ENCODE data around the gene HDAC11.

Gene HDAC11

DNA sequence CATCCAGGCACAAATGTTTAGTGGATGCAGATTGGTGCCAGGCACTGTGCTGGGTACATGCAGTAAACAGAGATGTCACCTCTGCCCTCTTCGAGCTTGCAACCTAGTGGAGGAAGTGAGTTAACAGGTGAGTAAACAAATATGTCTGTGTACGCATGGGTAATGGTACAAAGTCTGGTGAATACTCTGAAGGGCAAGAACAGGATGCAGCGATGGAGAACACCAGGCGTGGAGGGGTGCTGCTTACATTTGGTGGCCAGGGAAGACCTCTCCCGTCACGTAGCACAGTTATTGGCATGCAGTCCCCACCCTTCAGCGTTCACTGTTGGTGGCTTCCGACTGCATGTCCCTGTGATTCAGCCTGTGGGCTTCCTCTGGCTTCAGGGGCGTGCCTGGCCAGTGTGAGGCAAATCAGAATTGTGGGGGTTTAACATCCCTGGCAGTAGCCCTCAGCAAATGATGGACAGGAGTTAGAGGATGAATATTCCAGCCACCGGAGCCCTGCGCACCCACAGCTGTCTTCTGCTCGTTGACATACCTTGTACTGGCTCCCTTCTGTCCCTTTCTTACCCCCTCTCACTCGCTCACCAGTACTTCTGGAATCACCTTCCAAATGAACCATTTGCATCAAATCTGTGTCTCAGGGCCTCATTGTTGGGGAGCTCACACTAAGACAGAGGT lies 9.1 kb upstream of the HDAC11 start:
- no peak for DNase-seq

DNA sequence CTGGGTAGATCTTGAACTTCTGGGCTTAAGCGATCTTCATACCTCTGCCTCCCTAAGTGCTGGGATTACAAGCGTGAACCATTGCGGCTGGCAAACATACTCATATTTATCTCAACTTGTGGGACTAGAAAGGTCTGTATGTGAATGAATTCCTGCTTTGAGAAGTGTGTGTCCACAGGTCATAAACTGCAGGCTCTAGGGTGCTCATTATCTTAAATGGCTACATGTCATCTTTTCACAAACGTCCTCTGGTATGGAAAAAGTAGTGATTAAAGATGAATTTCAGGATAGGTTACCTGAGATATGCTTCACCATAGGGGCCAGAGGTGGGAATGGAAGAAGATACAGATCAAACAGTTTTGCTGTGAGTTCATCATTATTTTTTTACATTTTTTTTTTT lies 7.8 kb upstream of the HDAC11 start:
- no peak for DNase-seq

DNA sequence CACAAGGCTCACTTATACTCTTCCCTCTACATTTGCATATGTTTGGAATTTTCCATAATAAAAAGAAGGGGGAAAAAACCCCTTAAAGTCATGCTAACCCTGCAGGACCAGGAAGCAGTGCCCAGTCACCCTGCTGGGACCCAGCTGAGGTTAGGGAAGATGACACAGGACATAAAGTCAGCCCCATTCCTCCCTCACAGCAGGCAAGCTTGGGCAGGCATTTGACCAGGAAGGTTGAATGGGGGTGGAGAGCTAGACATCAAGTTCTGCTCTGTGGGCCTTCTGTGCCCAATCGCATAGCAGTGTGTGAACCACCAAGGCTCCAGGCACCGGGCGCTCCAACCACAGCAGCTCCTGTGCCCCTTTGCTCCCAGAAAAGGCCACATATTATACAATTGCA lies 7.1 kb upstream of the HDAC11 start:
- DNase-seq = no peak

DNA sequence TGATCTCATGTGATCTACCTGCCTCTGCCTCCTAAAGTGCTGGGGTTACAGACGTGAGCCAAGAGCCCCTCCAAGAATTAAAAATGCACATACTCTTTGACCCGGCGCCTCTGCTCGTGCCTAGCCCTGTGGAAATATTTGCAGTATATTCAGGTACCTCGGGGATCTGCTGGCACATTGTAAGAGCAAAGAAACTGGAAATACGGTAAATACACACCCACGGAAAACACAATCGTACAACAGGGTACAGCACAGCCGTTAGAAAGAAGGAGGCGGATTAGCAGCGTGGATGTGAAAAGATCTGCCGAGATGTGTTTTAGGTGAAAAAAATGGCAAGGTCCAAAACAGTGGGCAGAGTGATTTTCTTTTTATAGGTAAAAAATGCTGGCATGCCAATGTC lies 6.1 kb upstream of the HDAC11 start:
- DNase-seq = no peak

DNA sequence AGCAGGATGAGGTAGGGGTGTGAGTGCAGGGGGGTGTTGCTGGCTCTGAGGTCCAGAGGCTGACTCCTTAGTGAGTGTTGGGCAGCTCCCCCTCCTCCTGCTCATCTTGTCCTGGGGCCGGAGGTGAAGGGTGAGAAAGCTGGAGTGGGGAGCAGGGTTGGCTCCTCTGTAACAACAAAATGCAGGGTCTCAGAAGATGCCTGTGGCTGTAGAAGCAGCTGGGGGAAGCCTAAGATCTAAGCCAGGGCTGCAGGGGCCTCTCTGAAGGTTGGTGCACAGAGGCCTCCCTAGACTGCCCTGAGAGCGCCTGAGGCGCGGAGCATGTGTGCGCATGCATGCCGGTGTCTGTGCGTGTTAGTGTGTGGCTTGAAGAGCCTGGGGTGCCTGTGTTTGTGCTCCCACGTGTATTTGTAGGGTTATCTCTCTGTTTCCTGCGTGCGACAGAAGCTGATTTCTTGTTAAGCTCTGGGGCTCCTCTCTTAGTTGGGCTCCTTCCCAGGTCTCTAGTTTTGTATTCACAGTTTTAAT lies 5.3 kb upstream of the HDAC11 start:
- no peak for DNase-seq

DNA sequence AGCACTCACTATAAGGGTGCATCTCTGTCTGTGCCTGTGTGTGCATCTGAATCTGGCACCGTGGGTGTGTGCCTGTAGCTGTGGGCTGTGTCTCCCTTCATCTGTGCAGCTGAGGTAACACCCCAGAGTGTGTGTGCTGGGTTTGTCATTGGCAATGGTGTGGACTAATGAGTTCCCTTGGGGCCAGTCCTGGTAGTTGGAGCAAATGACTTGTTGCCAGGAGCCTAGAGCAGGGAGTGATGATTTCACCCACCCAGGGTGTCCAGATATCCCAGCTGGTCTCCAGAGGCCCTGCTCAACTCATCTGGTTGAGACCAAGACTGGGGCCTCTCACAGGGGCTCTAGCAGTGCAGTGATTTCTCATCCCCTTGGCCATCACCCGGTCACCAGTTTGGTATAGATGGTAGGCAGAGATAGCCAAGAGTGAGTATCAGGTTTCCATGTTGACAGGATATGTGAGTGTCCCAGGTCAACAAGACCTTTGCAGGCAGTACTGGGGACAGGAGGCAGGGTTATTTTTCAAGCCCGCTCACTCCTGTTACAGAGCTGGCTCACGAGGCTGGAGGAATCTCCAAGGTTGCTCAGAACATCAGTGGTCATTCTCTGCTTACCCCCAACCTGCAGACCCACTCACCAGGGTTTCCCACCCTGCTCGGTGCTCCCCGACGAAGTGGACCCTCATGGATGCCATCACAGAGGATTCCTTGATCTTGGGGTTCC lies 4.1 kb upstream of the HDAC11 start:
- peak; percentile 27 for DNase-seq

DNA sequence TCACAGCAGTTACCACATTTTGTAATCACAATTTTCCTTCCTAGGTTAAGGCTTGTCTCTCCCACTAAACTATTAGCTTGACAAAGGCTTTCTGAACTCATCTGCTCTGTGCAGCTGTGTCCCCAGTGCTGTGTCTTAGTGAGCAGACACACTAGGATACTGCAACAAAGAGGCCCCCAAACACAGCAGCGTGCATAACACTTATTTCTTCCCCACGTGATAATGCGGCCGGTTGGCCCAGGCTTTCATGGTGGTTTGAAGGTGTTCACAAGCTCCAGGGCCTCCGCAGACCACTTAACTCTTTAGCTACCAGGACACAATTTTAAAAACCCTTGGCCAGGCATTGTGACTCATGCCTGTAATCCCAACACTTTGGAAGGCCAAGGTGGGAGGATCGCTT lies 2.2 kb upstream of the HDAC11 start:
- peak; percentile 42 for DNase-seq

DNA sequence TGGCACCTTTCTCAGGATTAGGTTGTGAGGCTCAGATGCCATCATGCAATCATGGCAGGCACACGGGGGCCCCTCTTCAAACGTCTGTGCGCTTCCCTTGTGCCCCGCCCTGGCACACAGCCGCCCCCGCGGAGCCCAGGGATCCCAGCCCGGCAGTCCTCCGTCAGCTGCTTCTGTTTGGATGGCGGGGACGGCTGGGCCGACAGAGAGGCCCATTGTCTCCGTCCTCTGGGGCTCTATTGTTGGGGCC lies 849 bp upstream of the HDAC11 start:
- DNase-seq = no peak

DNA sequence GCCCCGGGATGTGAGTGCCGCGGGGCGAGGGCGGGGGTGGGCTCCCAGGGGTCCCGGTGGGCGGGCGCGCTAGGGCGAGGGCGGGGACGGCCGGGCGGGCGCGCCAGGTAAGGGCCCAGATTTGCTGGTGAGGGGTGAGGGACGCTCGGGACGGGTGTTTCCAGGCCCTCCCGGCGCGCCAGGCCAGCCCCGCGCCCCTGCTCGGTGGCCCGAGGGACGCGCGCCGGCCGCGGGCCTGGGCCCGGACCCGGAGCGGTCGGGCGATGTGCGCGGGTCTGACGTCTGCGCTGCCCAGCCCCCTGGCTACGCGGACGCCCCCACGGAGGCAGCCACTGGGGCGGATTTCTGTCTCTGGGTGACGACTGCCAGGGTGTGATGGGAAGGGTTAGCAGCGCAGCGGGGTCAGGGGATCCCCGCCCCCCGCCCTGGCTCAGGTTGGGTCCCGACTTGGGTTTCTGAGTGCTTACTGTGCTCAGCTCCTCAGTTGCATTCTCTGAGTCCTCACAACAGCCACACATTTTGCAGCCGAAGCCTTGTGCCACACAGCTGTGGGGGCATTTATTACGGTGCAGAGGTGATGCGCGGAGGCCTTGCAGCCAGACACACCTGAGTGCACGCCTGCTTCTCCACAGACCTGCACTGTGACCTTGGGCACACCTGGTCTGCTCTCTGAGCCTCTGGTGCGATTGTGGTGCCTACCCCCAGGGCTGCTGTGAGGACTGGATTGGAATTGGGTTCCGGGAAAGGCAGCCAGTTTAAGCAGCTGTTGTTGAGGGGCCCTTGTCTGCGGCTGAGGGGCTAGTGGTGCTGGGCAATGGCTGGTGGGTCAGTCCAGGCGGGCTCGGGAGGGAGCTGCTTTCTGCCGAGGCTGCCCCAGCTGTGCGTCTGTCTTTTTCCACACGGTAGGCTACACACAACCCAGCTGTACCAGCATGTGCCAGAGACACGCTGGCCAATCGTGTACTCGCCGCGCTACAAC lies 523 bp downstream of the HDAC11 start:
- peak; percentile 55 for DNase-seq

DNA sequence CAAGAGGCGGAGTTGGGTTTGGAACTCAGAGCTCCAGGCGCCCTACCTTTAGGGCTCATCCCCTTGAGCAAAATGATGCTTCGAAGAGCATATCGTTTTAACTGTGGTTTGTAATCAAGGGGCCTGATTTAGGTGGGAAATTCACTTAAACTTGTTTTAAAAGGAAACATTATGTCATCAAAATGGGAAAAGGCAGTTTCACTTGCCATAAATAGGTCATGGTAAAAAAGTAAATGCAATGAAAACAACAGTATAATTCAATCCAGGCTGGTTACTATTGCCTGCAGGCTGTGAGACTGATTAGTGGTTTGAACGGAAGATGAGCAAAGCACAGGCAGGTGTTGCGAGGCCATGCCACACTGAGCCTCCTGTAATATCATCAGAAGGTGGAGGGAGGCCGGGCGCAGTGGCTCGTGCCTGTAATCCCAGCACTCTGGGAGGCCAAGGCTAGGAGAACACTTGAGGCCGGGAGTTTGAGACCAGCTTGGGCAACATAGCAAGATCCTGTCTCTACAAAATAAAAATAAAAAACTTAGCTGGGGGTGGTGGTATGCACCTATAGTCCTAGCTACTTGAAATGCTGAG lies 2.1 kb downstream of the HDAC11 start:
- peak; percentile 41 for DNase-seq

DNA sequence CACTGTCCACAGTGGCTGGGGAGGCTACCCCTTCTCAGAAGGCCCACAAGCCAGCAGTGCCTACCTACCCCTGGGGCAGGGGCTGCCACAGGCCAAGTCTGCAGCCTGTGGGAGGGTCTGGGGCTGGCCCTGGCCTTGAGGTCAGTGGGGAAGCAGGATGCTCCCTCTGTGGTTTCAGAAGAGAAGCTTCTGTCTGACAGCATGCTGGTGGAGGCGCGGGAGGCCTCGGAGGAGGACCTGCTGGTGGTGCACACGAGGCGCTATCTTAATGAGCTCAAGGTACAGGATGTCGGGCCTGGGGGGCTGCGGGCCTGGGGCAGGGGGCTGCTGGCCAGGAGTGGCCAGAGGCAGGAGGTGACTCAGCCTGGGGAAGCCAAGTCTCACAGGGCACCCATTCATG lies 3.2 kb downstream of the HDAC11 start:
- no peak for DNase-seq

DNA sequence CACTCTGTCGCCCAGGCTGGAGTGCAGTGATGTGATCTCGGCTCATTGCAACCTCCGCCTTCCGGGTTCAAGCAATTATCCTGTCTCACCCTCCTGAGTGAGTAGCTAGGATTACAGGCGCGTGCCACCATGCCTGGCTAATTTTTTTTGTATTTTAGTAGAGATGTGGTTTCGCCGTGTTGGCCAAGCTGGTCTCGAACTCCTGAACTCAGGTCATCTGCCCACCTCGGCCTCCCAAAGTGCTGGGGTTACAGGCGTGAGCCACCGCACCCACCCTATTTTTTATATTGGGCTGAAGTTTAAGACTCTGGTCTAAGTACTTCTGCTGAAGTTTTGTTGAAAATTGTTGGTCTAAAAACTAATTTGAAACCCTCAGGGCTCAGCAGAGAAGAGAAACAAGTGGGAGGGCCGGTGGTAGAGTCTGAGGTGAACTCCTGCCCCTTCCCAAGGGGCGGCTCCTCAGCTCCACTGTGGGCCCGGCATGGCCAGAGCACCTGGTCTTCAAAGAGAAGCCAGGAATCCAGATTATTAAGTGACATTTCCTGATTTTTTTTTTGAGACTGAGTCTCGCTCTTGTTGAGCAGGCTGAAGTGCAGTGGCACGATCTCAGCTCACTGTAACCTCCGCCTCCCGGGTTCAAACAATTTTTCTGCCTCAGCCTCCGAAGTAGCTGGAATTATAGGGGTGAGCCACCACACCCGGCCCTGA lies 4.0 kb downstream of the HDAC11 start:
- peak; percentile 42 for DNase-seq

DNA sequence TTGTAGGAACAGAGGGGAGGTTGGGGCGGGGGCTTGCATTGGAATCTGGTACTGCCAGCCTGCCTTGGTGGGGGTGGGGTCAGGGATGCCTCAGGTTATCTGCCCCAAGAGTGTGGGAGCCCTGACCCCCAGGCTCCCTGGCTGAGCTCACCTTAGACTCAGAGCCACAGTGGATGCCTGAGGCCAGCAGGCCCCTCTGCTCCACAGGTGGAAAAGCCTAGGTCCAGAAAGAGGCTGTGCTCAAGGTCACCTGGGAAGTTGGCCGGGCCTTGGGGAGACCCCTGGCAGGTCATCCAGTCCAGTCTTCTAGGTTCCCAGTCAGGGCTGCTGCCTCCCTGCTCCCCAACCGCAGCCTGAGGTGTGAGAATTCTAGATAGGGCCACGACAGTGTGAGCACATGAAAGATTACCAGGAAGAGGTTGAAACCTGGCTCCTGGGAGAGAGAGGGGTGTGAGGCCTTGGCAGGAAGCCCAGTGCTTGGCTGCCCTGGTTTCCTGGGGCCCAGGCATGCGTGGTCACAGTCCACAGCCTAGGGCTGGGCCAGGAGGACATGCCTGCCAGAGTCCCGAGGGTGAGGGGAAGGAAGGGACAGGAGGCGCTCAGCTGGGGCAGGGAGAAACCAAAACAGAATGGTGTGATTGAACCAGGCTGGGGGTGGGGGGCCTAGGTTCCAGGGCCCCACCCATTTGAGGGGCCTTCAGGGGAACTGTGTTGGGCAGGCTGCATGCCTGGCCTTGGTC lies 4.9 kb downstream of the HDAC11 start:
- DNase-seq = peak; percentile 53

DNA sequence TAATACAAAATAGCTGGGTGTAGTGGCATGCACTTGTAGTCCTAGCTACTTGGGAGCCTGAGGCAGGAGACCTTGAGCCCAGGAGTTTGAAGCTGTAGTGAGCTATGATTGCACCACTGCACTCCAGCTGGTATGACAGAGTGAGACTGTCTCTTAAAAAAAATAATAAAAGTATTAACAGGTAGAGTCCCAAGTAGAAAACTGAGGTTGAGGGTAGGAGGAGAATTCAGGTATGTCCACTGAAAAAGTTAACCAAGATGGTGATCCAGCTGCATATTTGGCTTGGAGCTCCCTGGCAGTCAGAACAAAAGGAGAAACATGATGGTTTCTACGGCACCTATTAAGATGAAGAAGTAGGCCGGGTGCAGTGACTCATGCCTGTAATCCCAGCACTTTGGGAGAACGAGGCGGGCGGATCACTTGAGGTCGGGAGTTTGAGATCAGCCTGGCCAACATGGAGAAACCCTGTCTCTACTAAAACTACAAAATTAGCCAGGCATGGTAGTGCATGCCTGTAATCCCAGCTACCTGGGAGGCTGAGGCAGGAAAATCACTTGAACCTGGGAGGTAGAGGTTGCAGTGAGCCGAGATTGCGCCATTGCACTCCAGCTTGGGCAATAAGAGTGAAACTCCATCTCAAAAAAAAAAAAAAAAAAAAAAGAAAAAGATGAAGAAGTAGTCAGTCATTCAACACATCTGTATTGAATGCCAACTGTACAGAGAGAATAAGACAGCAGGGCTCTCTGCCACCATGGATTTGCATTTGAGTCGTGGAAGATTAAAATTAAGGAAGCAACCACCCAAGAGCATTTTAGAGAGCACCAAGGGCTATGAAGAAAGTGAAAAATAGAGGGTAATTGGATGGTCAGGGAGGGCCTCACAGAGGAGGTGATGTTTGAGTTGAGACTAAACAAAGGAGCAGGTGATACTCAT lies 5.8 kb downstream of the HDAC11 start:
- DNase-seq = peak; percentile 10

DNA sequence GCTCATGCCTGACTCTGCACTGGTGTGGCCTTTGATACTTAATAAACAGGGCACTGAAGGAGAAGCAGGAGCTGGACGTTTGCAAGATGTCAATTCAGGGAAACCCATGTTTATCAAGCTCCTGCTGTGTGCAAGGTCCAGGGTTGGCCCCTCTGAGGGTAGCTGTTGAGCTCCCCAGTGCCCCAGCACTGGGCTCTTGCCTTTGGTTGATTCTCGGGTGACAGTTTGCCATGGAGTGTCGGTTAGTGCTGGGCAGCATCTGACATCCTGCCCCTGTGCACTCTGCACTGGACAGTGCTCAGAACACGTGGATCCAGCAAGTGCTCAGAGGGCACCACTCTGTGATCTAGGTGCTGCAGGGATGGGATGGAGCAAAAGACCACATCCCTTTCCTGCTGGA lies 7.3 kb downstream of the HDAC11 start:
- peak; percentile 25 for DNase-seq

DNA sequence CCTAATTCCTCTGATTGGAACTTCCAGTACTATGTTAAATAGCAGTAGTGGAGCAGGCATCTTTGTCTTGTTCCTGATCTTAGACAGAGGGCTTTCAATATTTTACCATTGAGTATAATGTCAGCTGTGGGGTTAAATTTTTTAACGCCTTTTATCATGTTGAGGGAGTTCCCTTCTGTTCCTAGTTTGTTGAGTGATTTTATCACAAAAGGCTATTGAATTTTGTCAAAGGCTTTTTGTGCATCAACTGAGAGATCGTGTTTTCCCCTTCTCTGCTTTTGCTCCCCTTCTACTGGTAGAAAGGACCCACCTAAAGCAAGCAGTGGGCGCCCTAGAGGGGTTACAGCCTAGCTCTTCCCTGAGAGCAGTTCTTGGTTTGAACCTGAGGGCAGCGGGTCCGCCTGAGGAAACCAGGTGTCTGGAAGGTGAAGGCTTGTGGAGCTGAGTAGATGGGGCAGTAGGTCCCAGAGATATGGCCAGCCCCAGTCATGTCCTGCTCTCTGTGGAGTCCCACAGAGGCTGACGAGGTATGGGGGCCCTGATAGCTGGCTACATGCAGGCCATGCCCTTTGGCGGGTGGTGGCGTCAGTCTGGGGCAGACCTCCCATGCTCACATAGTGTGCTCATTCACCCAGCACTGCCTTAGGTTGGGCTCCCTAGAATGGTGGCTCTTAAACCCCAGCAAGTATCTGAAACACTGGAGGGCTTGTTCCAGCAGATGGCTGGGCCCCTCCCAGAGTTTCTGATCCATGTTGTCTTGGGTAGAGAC lies 11.3 kb downstream of the HDAC11 start:
- peak; percentile 38 for DNase-seq

DNA sequence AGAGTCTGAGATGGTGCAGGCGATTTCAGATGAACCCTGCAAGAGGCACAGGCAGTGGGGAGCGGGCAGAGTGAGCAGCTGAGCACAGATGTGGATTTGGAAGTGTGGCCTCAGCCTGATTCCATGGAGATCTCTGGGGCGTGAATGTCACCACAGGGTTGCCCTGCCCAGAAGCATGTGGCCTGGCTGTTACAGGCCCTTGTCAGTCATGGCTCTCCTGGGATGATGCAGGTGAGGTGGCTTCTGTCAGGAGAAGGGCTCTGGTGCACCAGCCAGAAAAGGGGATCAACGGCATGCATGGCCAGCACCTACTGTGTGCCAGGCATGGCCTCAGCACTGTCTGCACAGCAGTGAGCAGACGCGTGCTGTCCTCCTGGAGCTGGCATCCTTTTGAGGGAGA lies 11.9 kb downstream of the HDAC11 start:
- peak; percentile 37 for DNase-seq

DNA sequence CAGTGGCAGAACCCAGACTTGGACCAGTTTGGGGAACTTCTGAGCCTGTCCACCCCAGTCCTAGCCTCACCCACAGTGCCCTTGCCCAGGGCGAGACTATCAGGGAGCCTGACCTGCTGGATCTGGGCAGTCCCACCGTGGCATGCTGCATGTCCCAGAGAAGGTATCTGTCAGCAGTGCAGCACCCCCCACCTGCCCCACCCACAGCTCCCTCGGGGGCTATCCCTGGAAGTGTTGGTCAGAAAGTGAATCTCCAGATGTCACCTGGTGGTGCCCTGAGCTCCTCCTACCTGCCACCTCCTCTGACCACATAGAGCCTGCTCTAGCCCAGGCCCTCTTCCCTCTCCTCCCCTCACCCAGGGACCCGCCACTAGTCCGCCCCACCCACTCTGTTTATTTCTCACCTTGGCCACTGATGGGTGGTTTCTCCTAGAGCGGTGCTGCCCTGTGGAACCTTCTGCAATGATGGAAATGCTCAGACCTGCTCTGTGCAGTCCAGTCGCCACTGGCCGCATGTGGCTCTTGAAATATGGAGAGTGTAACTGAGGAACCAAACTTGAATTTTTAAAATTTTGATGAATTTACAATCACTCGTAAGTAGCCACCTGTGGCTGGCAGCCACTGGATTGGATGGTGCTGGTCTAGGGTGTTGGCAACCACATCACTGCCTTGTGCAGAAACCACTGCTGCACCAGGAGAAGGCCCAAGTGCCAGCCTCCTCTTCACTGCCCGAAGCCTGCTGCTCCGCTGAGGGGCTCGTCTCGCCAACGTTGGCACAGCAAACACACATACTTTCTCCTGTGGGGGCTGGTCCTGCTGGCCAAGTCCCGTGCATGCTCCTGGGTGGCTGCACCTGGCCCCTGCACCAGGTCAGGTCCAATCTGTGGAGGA lies 13.1 kb downstream of the HDAC11 start:
- DNase-seq = peak; percentile 38

All from right forelimb (tissue), 1 donor.